GM19193 (cell line): ENCODE data around the gene NDRG3.

ENCODE experiments used
- POLR2A ChIP-seq: IDR thresholded peaks from 4 replicates; pipeline ENCODE4 v1.6.1; 2011; ENCODE audit not compliant: insufficient read depth, insufficient read length; ENCODE audit errors: extremely low read depth

Gene NDRG3

DNA sequence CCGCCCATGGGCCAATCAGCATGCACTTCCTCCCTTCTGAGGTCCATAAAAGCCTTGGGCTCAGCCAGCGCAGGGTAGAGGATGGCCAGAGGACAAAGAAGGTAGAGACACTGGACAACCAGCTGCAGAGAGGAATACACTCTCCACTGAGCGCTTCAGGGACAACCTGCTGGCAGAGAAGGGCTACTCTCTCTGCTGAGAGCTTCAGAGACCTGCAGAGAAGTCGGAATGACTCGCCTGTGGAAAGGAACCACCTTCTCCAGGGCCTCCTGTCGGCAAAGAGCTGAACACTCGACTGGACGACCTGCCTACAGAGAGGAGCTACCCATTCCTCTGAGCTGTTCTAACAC lies 68.5 kb downstream of the NDRG3 start:
- TF ChIP-seq POLR2A, result no peak

DNA sequence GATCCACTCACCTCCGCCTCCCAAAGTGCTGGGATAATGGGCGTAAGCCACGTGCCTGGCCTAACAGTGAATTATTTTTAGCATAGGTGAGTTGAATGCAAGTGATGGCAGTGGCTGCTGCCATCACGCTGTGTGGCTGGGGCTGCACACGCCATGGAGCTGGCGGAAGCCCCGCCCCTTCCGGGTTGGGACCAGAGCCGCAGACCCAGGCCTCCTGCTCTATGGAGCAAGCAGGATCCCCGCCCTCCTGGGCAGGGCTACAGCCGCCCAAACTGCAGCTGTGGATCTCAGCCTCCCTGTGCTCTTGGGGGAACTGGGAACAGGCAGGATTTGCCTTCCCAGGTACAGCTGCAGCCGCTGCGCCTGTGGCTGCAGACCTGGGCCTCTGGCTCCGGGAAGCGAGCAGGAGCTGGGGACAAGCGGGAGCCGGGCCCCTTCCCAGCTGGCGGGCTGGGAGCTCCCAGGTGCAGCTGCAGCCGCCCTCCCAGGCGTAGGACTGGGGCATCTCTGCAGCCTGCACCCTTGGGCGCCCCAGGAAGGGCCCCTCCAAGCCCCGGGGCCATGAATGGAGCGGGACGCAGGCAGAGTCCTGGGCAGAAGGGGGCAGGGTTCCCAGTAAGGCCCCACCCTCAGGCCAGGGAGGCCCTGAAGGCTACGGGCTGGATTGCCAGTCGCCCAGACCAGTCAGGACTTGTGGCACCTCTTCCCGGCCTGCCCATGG lies 69.0 kb downstream of the NDRG3 start:
- TF ChIP-seq POLR2A, result no peak

DNA sequence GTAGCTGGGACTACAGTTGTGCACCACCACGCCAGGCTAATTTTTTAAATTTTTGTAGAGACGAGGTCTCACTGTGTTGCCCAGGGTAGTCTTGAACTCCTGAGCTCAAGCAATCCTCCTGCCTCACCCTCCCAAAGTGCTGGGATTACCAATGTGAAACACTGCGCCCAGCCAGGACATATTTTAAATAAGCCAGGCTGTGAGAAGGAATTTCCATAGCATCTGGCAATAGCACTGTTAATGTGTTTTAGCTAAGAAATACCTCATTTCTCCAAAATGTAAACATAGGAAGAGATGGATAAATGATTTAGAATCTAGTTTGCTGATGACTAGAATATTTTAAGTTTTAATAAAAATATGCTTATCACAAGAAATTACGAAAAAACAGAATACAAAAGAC lies 72.9 kb downstream of the NDRG3 start:
- no peak for TF ChIP-seq POLR2A

DNA sequence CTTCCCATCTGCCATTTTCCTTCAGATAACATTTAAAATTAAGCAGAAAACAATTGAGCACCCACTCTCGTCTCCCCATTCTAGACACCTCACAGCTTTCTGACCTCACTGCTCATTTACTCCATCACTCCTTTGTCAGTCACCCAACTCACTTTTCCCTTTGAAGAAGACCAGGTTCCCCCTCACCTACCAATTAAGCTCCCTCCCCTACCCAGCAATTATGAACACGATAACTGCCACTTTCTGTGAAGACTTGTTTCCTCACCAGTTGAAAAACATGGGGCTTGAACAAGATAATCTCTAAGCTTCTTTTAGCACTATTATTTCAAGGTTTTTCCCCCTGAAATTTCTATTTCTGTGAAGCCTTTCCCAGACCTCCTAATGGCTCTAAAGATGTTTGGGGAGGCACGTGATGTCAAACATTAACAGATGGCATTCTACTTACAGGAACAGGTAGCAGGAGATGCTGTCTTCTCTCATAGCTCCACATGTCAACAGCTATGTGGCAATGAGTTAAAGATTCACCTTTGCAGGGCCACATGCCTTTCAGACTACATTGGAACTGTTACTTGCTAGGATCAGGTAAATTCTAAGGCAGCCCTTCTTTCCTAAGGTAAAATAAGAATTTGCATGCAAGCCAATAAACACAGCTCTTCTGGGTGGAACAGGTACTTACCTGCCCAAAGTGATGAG lies 75.1 kb downstream of the NDRG3 start:
- TF ChIP-seq POLR2A, result no peak

DNA sequence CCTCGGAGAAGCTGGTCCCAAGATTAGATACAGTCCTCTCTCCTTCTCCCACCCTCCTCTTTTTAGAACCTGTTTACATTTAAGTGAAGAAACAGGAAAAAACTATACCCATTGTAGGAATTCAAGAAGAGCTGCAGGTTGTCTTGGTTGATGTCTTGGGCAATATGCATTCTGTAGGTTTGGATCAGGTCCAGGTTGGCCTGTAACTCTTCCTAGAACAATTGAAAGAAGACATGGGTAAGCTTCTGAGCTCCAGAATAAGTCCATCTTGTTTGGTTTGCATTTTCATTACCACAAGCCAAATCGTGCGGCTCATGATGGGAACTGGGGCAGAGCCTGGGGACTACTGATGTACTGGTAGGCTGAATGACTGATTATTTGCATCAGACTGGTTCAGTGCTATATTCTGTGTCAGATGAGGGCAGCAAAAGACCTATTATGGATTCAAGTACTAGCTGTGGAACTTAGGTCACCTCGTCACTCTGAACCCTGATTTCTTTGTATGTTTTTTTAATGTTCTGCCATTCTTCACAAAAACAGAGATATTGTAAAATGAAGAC lies 79.6 kb downstream of the NDRG3 start:
- no peak for TF ChIP-seq POLR2A

DNA sequence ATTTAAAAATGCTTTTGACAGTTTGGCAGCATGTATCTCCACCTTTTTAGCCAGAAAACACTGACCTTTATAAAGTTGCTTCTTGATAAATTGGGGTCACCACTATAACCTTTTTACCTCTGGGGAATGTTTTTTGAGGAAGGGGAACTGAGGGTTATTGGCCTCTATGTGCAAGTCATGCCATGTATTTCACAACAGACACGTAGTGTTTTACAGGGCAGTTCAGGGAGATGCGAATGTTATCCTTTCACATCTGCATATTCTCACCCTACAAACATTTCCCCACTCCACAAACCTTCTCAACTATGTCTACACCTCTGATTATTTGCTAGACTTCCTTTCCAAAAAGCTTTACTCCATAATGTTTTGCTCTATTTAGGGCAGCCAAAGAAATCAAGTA lies 82.9 kb downstream of the NDRG3 start:
- TF ChIP-seq POLR2A, result no peak

DNA sequence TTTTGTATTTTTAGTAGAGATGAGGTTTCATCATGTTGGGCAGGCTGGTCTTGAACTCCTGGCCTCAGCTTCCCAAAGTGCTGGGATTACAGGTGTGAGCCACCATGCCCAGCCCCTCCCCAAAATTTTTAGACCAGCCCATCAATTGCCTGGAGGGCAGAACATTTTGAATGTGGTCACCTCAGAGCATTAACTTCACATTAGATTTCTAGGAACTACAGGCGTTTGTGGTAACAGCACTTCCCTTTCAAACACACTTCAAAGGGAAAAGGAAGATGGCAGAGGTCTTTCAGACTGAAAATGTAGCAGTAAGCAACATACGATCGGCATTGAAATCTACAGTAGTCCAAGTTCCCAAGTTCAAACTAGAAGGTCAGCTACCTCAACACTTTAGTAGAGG lies 87.6 kb downstream of the NDRG3 start:
- no peak for TF ChIP-seq POLR2A

DNA sequence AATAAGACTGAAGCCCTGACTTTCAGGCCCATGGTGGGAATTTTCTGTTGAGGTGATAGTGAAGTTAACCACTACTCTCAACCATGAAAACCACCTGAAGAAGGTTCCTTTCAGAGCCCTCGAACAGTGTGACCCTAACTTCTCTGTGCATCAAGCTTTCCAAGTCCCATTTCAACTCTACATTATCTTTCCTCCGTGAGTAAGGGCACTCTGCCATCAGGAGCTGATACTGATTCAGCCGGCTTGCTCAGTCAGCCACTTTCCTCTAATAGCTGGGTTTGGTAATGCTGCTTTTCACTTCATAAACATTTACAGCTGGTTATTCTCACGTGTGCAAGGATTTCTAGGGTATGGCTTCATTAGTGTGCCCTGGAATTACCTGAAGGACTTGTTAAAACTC lies 89.2 kb downstream of the NDRG3 start:
- no peak for TF ChIP-seq POLR2A

DNA sequence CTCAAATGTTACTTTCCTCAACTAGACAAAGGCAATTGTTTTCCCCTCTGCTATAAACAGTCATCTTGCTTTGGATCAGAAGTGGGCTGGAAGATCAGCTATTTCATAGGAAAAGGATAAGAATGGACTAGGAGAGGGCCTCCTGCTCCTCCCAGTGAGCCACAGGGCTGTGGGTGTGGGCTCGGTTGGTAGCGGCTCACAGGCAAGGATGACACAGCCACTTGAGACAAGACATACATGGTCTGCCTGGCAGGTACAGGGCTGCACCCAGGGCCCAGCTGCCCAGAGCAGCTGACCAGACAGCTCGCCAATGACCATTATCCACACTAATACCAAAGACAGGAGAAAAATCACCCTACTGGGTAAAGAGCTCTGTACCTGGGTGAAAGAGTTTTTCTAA lies 90.9 kb downstream of the NDRG3 start:
- no peak for TF ChIP-seq POLR2A

DNA sequence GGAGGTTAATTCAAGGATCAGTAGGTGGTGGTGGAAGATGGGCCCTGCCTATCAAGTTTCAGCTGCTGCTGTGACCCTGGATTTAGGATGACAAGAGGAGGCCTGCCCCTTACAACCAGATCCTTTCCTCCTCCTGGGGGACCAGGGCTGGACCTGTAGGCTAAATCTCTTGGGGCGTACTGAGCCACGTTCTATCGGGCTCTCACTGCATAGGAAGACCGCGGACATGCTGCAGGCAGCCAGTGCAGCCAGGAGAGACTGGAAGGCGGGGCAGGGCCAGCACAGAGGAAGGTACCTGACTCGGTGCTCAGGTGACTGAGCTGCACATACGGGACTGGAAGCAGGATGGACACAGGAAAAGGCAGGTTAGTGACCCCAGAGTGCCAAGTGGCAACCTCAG lies 91.4 kb downstream of the NDRG3 start:
- no peak for TF ChIP-seq POLR2A

DNA sequence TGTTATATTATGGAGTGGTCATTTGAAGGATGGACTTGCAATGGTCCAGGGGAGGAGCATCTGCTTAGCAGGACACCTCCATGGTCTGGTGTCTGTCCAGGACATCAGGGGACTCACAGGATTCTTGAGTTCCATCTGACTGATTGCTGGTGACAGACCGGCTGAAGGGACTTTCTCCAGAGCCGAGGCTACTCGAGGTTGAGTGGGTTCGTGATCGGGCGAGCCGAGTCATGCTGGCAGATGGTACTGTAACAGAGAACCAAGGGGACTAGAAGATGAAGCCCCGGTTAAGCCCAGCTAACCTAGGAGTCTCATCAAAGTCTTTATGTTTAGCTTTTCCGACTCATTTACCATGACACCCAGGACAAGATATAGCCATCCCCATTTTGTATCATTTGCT lies 92.4 kb downstream of the NDRG3 start:
- TF ChIP-seq POLR2A, result no peak

DNA sequence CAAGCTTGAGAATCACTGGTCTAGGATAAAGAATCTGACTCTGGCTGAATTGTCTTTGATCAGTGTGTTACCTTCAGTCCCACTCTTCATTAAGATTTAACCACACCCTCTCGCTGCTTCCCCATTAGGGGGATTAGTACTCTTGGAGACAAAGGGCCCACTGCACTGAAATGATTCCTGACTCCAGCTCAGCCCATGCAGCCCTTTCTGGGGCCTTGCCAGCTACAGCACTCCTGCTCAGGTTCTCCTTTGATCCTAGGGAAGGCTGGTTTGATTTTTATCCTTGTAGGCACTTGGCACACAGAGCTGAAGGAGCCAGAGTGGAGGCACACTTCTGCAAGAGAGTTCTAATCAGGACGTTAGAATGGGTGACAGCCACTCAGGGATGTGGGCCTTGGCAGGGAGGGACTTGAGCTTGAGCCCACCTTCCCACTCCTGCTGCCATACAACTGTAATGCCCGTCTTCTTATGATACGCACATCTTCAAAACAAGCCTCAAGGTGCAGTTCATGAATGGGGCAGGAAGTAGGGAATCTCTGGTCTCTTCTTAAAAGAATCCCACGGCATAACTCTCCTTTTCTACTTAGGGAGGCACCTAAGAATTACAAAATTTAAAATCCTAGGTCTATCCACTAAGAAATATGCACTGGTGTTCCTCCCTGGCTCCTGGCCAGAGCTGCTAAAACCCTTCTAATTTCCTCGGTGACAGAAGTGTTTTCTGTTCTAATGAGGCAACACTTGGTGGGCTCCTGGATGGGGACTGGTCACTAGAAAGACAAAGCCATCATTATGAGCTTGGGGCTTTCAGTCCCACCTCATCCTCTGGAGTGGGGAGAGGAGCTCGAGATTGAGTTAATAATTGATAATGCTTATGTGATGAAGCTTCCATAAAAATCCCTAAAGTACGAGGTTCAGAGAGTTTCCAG lies 98.4 kb downstream of the NDRG3 start:
- no peak for TF ChIP-seq POLR2A

DNA sequence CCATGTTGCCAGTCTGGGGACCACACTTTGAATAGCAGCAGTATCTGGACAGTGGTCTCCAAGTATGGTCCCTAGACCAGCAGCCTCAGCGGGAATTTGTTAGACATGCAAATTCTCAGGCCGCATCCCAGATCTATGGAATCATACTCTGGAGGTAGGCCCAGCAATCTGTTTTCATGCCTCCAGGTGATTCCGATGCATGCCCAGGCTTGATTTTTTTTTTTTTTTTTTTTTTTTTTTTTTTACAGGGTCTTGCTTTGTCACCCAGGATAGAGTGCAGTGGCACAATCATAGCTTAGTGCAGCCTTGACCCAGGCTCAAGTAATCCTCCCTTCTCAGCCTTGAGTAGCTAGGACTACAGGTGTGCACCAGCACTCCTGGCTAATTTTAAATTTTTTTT lies 99.2 kb downstream of the NDRG3 start:
- no peak for TF ChIP-seq POLR2A

DNA sequence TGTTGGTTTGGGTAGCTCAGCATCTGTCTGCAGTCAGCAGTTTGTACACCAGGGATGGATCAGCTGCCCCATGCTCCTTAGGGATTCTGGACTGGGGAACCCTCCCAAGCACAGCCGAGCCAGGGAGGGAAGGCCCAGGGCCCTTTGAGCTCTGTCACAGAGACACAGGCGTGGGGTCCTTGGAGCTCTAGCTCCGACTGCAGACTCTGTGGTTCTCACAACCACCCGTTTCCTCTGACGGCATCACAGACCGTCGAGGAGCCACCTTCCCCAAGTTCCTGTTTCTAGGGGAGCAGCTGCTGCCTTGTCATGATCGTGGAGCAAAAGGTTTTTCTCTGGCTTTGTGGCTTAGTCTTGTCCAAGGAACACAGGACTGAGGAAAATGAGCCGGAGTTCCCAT lies 99.9 kb downstream of the NDRG3 start, which contains the start of gene SLA2:
Gene SLA2 (minus strand): TSS at position 199 of the 400 bp plus-strand sequence. CDS start 4,861 bp downstream, outside the sequence.
- no peak for TF ChIP-seq POLR2A

DNA sequence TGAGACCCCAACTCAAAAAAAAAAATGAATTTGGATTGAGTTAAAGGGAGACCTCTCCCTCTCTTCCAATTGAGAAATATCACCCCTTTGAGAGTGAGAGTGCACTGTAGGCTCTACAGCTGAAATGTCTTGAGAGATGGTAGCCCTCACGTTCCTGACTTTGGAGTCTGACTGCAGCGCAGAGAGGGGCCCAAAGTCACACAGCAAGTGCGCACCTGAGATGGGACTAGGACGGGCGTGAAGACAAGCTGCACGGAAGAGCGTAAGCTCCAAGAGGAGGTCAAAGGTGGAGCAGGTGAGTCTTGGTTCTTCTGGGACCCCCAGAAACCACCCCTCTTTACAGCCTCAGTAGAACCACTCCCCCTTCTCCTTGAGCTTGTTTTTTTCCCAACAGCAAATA lies 100.5 kb downstream of the NDRG3 start:
- TF ChIP-seq POLR2A, result no peak
